K562 (cell line): ENCODE data around the gene TRAP1. TPM values are rescaled to one million over a fixed set of nuclear protein-coding genes. Genes with fewer than 3 reads are reported as not detected.

Experiments
- CBFA2T3 ChIP-seq: fragments of 450-650 bp; IDR thresholded peaks from 2 replicates; pipeline ENCODE4 v1.6.1; 2017
- CHD1 ChIP-seq: fragments of 200-600 bp; sonication (generic); IDR thresholded peaks from one replicate; pipeline ENCODE4 v1.6.1; 2012; ENCODE audit warnings: mild to moderate bottlenecking, moderate library complexity, low read length, inconsistent platforms
- DEAF1 ChIP-seq: fragments of 450-650 bp; formaldehyde crosslinking; IDR thresholded peaks from 2 replicates; pipeline ENCODE4 v1.4.0; 2020; ENCODE audit warnings: mild to moderate bottlenecking, moderate library complexity
- ELF1 ChIP-seq: fragments of 200-800 bp; sonication (Bioruptor generic); IDR thresholded peaks from 2 replicates; pipeline ENCODE4 v1.6.1; 2016; ENCODE audit warnings: missing genetic modification characterization, missing compliant biosample characterization
- ETS1 ChIP-seq: conservative IDR thresholded peaks from 2 replicates; pipeline ENCODE4 v1.6.1; 2011; ENCODE audit warnings: low read depth, mild to moderate bottlenecking, low read length; ENCODE audit not compliant: control insufficient read depth
- FIP1L1 ChIP-seq: fragments of 200-400 bp; formaldehyde crosslinking; IDR thresholded peaks from 2 replicates; pipeline ENCODE4 v1.6.1; 2018; ENCODE audit warnings: mild to moderate bottlenecking, low read depth, low read length; ENCODE audit not compliant: poor library complexity, severe bottlenecking
- GABPB2 ChIP-seq: fragments of 250-450 bp; sonication (Bioruptor Pico); conservative IDR thresholded peaks from 2 replicates; pipeline ENCODE4 v1.5.1; 2021; ENCODE audit warnings: mild to moderate bottlenecking
- HDAC1 ChIP-seq, 2 experiments: fragments of 450-650 bp; IDR thresholded peaks; 2 replicates each; pipeline ENCODE4 v1.6.1; 2016 to 2017; ENCODE audit warnings: inconsistent platforms in 1 of 2, mild to moderate bottlenecking in 1 of 2, moderate library complexity in 1 of 2
- MTA1 ChIP-seq: fragments of 450-650 bp; IDR thresholded peaks from 2 replicates; pipeline ENCODE4 v1.6.1; 2017; ENCODE audit warnings: borderline replicate concordance
- NCOA2 ChIP-seq, 2 experiments: fragments of 450-650 bp; IDR thresholded peaks; 2 replicates each; pipeline ENCODE4 v1.6.1; 2018; ENCODE audit warnings: mild to moderate bottlenecking in 2 of 2, moderate library complexity in 1 of 2; ENCODE audit not compliant: partially characterized antibody in 2 of 2
- NR2F6 ChIP-seq: fragments of 450-650 bp; formaldehyde crosslinking; IDR thresholded peaks from 2 replicates; pipeline ENCODE4 v1.4.0; 2020; ENCODE audit warnings: mild to moderate bottlenecking
- NUFIP1 ChIP-seq: fragments of 450-650 bp; IDR thresholded peaks from 2 replicates; pipeline ENCODE4 v1.6.1; 2018; ENCODE audit not compliant: partially characterized antibody
- RFX7 ChIP-seq: fragments of 250-450 bp; sonication (Bioruptor Pico); IDR thresholded peaks from 2 replicates; pipeline ENCODE4 v1.5.1; 2021; ENCODE audit warnings: mild to moderate bottlenecking
- SAP30 ChIP-seq: fragments of 200-600 bp; sonication (generic); IDR thresholded peaks from 2 replicates; pipeline ENCODE4 v1.6.1; 2012; ENCODE audit warnings: borderline replicate concordance, low read depth, mild to moderate bottlenecking, moderate library complexity, low read length, control low read depth, inconsistent platforms; ENCODE audit not compliant: insufficient read depth, poor library complexity, severe bottlenecking
- ZKSCAN3 ChIP-seq: fragments of 250-450 bp; sonication (Bioruptor Pico); IDR thresholded peaks from 2 replicates; pipeline ENCODE4 v1.4.0; 2020
- polyA plus RNA-seq, 8 experiments: library from polyadenylated mRNA; depleted of rRNA in 4 of 8; stranded (reverse) in 5 of 8; unstranded in 3 of 8; fragments of >200 nt; fragmentation: Nextera tagmentation in 2 of 8; fragmentation: Illumina TruSeq in 1 of 8; extraction: Ambion mirVana in 2 of 8; extraction: Trizol in 1 of 8; gene quantifications; 2 replicates each; pipeline versions ENCODE4 v1.2.1 to v1.2.3, GENCODE V29; 2011 to 2014; ENCODE audit warnings: inconsistent platforms in 1 of 8, missing spikeins in 1 of 8
- total RNA-seq, 7 experiments: library from RNA; depleted of rRNA in 6 of 7; stranded (reverse); fragments of >200 nt in 6 of 7; fragmentation: Illumina TruSeq in 2 of 7; extraction: Trizol in 2 of 7; gene quantifications; 2 replicates each; pipeline versions ENCODE4 v1.2.1 to v1.2.3, GENCODE V29; 2011 to 2021; ENCODE audit warnings: low replicate concordance in 1 of 7
- TF ChIP-seq, protein P1 (sequence below): fragments of 450-650 bp; IDR thresholded peaks from 2 replicates; pipeline ENCODE4 v1.7.1; 2018; ENCODE audit warnings: mild to moderate bottlenecking, low read depth; ENCODE audit not compliant: partially characterized antibody
- TF ChIP-seq, protein P2 (sequence below): fragments of 250-450 bp; sonication (Bioruptor Pico); IDR thresholded peaks from 2 replicates; pipeline ENCODE4 v1.8.0; 2021; ENCODE audit warnings: mild to moderate bottlenecking, moderate library complexity
- TF ChIP-seq, protein P3 (sequence below), 2 experiments: IDR thresholded peaks; 2 replicates each; pipeline ENCODE4 v1.6.1; 2011; ENCODE audit warnings: borderline replicate concordance in 1 of 2, control low read depth in 1 of 2, low read depth in 1 of 2, low read length in 1 of 2, mild to moderate bottlenecking in 1 of 2, mixed read lengths in 1 of 2, moderate library complexity in 1 of 2; ENCODE audit not compliant: insufficient read depth in 1 of 2, insufficient read length in 1 of 2, poor library complexity in 1 of 2, severe bottlenecking in 1 of 2; ENCODE audit errors: extremely low read depth in 1 of 2

Gene TRAP1
- total and polyA plus RNA-seq, 9 of the 15 experiments (the other 6 are each of a cell fraction or from before 2014, with no cell fraction given): 19.1 to 436 (median 301) TPM

GRCh38 chr16:3611146-3611975 is 106.0 kb downstream of the TRAP1 start, which contains the start of gene SLX4 (continued):
- TF ChIP-seq MTA1 (no peak), ELF1 (peak; percentile 97), NCOA2 (IDR thresholded peaks at IDR 0.05; ENCODE audit: partially characterized antibody in 2 of 2) (no peak), HDAC1 (IDR thresholded peaks at IDR 0.05) (peak in 1 of 2 experiments; percentile 61; a peak in 2 of 4 replicates), NUFIP1 (no peak), RFX7 (no peak), CHD1 (peak; percentile 51), CBFA2T3 (0 out of 2 replicates have a peak, but pooled peaks have one; percentile 33), GABPB2 (CRISPR knock-in tag) (no peak), FIP1L1 (peak; percentile 33), DEAF1 (CRISPR knock-in tag) (no peak), NR2F6 (CRISPR knock-in tag) (no peak), ETS1 (0 out of 2 replicates have a peak, but pooled peaks have one; percentile 35), ZKSCAN3 (CRISPR knock-in tag) (no peak), SAP30 (peak; percentile 84)
- TF ChIP-seq, protein P1, sequence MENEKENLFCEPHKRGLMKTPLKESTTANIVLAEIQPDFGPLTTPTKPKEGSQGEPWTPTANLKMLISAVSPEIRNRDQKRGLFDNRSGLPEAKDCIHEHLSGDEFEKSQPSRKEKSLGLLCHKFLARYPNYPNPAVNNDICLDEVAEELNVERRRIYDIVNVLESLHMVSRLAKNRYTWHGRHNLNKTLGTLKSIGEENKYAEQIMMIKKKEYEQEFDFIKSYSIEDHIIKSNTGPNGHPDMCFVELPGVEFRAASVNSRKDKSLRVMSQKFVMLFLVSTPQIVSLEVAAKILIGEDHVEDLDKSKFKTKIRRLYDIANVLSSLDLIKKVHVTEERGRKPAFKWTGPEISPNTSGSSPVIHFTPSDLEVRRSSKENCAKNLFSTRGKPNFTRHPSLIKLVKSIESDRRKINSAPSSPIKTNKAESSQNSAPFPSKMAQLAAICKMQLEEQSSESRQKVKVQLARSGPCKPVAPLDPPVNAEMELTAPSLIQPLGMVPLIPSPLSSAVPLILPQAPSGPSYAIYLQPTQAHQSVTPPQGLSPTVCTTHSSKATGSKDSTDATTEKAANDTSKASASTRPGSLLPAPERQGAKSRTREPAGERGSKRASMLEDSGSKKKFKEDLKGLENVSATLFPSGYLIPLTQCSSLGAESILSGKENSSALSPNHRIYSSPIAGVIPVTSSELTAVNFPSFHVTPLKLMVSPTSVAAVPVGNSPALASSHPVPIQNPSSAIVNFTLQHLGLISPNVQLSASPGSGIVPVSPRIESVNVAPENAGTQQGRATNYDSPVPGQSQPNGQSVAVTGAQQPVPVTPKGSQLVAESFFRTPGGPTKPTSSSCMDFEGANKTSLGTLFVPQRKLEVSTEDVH: no peak
- TF ChIP-seq, protein P2, sequence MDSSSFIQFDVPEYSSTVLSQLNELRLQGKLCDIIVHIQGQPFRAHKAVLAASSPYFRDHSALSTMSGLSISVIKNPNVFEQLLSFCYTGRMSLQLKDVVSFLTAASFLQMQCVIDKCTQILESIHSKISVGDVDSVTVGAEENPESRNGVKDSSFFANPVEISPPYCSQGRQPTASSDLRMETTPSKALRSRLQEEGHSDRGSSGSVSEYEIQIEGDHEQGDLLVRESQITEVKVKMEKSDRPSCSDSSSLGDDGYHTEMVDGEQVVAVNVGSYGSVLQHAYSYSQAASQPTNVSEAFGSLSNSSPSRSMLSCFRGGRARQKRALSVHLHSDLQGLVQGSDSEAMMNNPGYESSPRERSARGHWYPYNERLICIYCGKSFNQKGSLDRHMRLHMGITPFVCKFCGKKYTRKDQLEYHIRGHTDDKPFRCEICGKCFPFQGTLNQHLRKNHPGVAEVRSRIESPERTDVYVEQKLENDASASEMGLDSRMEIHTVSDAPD (CRISPR knock-in tag): no peak
- TF ChIP-seq, protein P3, sequence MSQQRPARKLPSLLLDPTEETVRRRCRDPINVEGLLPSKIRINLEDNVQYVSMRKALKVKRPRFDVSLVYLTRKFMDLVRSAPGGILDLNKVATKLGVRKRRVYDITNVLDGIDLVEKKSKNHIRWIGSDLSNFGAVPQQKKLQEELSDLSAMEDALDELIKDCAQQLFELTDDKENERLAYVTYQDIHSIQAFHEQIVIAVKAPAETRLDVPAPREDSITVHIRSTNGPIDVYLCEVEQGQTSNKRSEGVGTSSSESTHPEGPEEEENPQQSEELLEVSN (IDR thresholded peaks at IDR 0.05; ENCODE audit: borderline replicate concordance in 1 of 2, extremely low read depth in 1 of 2, insufficient read depth in 1 of 2, insufficient read length in 1 of 2, low read depth in 1 of 2, low read length in 1 of 2, poor library complexity in 1 of 2, severe bottlenecking in 1 of 2): peak in 1 of 2 experiments; percentile 59
